ENCODE measurements around the gene INTS11. TPM values are rescaled to one million over a fixed set of nuclear protein-coding genes. Genes with fewer than 3 reads are reported as not detected.

Gene INTS11
- total RNA-seq, 1 experiment from 2014 or later, result 161 TPM

- BruUV-seq (replicated peaks), result no TSS peak
- Histone ChIP-seq H3K4me2 (ENCODE audit: low read length) (peak within 1 kb of the TSS; percentile 96), H3K79me2 (ENCODE audit: insufficient read depth, low read length) (peaks cover 42% of the 10 kb centered on the region), H3K9me2 (ENCODE audit: insufficient read depth) (no peaks in the 10 kb centered on the region), H3K27ac (ENCODE audit: low read depth, low read length) (peak within 1 kb of the TSS; percentile 100), H3K9ac (ENCODE audit: low read length) (peak within 1 kb of the TSS; percentile 85), H3K9me3 (ENCODE audit: control insufficient read depth in 1 of 2, insufficient read depth in 1 of 2, low read depth in 1 of 2, low read length in 2 of 2) (no peaks in the 10 kb centered on the region), H3K4me3 (replicated peaks in 1 of 2; ENCODE audit: low read depth in 1 of 2, low read length in 2 of 2) (peak within 1 kb of the TSS; percentile 80 to 87), H3K27me3 (ENCODE audit: insufficient read depth, low read length) (no peaks in the 10 kb centered on the region), H2AFZ (ENCODE audit: low read depth, low read length, poor library complexity, severe bottlenecking) (no peak within 1 kb of the TSS), H3K36me3 (ENCODE audit: control insufficient read depth in 1 of 2, insufficient read depth in 2 of 2, low read length in 2 of 2) (no peaks in the 10 kb centered on the region), H3K4me1 (ENCODE audit: control insufficient read depth in 1 of 2, insufficient read depth in 2 of 2, low read length in 2 of 2) (peaks cover 38 to 67% of the 10 kb centered on the region in 2 experiments), H4K20me1 (ENCODE audit: insufficient read depth) (no peaks in the 10 kb centered on the region)
- DNase-seq (ENCODE audit: low read depth, low spot score), result no peak
- POLR2A ChIA-PET, result no interaction called here
- RAD21 ChIA-PET (ENCODE audit: low non-redundant PET in 1 of 2, low total read pairs in 2 of 2, uncharacterized antibody in 2 of 2, unreplicated experiment in 2 of 2), result no interaction called here
- peak; percentile 29 for ATAC-seq
- TF ChIP-seq TCF7L2 (IDR thresholded peaks at IDR 0.05; ENCODE audit: borderline replicate concordance, extremely low read depth, insufficient read depth, insufficient read length), result no peak
- TF ChIP-seq MAX (IDR thresholded peaks at IDR 0.05), result no peak
- TF ChIP-seq YY1 (IDR thresholded peaks at IDR 0.05; ENCODE audit: extremely low read depth, insufficient replicate concordance, low read depth, low read length), result no peak
- peak in 2 of 3 experiments; percentile 32 to 48; a peak in 3 of 6 replicates for TF ChIP-seq CTCF (IDR thresholded peaks at IDR 0.05 in 2 of 3, conservative IDR thresholded peaks at IDR 0.05 in 1 of 3; ENCODE audit: borderline replicate concordance in 1 of 3, insufficient read depth in 1 of 3, low read depth in 2 of 3, low read length in 2 of 3)
- no peak for TF ChIP-seq FOSL1 (IDR thresholded peaks at IDR 0.05; ENCODE audit: low read depth)
- TF ChIP-seq SIN3A (IDR thresholded peaks at IDR 0.05; ENCODE audit: low read depth), result no peak
- no peak for TF ChIP-seq RAD21 (IDR thresholded peaks at IDR 0.05; ENCODE audit: low read depth)
- no peak for TF ChIP-seq ZBTB33 (IDR thresholded peaks at IDR 0.05; ENCODE audit: extremely low read depth, insufficient replicate concordance, low read length)
- TF ChIP-seq EZH2phosphoT487 (IDR thresholded peaks at IDR 0.05; ENCODE audit: borderline replicate concordance), result no peak
- no peak for TF ChIP-seq ZNF274 (IDR thresholded peaks at IDR 0.05; ENCODE audit: low read depth, low read length)
- TF ChIP-seq SRF (IDR thresholded peaks at IDR 0.05; ENCODE audit: low read depth), result no peak
- peak; percentile 69 for TF ChIP-seq POLR2AphosphoS5 (IDR thresholded peaks at IDR 0.05; ENCODE audit: low read depth, low read length)
- TF ChIP-seq ZFX (IDR thresholded peaks at IDR 0.05), result peak; percentile 66
- TF ChIP-seq ATF3 (IDR thresholded peaks at IDR 0.05), result no peak
- no peak for TF ChIP-seq EZH2 (IDR thresholded peaks at IDR 0.05)
- CTCF ChIA-PET, result no interaction called here
- intact Hi-C loops (cut with micrococcal nuclease), result loop anchor here (5.0 to 10.0 kb wide), 3 partner anchors 42 to 277 kb away; partner anchors contain the start of genes ACAP3, MIB2, PUSL1 and RNF223
Observed at GRCh38 chr1:1349256-1350012, 25.0 kb upstream of the INTS11 start, which contains the start of gene DVL1. TSS of gene DVL1 (minus strand) at chr1:1349418. CDS start at chr1:1349065, 353 bp downstream.

Data from HCT116 (cell line).